ENCODE measurements around the gene MRM1.

The MRM1 gene

DNA sequence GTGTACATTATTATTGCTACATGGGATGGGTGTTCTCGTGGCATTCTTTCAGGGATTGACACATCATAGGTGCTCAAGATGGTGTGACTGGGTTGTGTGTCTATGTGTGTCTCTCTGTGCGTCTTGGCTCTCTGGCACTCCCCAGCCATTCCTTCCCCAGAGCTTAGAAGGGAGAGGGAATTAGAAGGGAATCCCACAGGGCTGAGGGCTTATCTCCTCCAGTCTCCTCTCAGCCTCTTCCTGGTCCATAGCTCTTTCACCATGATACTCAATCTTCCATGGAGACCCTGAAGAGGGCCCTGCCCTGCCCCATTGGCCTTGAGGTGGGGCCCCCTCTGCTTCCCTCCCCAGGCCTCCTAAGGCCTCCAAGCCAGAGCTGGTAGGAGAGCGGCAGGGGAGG, 52.0 kb downstream of the MRM1 start:
- TF ChIP-seq, protein P1, sequence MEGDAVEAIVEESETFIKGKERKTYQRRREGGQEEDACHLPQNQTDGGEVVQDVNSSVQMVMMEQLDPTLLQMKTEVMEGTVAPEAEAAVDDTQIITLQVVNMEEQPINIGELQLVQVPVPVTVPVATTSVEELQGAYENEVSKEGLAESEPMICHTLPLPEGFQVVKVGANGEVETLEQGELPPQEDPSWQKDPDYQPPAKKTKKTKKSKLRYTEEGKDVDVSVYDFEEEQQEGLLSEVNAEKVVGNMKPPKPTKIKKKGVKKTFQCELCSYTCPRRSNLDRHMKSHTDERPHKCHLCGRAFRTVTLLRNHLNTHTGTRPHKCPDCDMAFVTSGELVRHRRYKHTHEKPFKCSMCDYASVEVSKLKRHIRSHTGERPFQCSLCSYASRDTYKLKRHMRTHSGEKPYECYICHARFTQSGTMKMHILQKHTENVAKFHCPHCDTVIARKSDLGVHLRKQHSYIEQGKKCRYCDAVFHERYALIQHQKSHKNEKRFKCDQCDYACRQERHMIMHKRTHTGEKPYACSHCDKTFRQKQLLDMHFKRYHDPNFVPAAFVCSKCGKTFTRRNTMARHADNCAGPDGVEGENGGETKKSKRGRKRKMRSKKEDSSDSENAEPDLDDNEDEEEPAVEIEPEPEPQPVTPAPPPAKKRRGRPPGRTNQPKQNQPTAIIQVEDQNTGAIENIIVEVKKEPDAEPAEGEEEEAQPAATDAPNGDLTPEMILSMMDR (IDR thresholded peaks at IDR 0.05; ENCODE audit: borderline replicate concordance, insufficient read depth, low read depth, low read length): no peak
- H3K4me3 ChIP-seq (ENCODE audit: low read depth, low read length): no peak overlapping the region

DNA sequence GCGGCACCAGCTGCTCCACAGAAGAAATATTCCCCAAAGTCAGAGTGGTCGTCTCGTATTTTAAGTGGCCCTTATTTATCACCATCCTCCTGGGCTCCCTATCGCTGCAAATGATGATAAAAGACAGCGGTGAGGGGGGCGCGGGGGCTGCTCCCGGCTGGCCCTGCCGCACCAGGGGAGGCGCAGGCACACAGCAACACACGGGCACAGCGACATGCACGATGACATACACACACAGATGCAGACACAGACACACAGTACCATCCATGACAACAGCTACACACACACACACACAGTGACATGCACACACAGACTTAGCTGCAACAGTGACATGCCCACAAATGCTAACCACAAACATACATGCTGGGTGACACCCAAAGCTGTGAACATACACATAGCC, 52.5 kb downstream of the MRM1 start:
- no peak overlapping the region for H3K4me3 ChIP-seq (ENCODE audit: low read depth, low read length)
- TF ChIP-seq, protein P1 (IDR thresholded peaks at IDR 0.05; ENCODE audit: borderline replicate concordance, insufficient read depth, low read depth, low read length): no peak

DNA sequence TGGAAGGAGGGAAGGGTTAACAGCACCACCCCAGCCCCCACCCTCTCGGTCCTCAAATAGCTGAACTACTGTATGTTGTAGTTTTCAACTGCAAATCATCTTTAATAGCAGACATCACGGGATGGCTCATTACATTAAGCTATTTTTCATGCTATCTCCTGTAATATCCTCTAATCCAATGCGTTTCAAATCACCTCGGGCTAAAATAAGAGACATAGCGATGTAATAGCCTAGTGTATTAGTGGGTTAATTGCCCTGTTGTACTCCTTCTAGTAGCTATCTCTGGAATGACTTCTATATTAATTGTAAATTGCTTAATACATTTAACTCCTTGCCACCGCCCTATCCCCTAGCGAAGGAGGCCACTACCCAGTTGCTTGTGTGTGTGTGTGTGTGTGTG, 54.3 kb downstream of the MRM1 start:
- TF ChIP-seq, protein P1 (IDR thresholded peaks at IDR 0.05; ENCODE audit: borderline replicate concordance, insufficient read depth, low read depth, low read length): no peak
- H3K4me3 ChIP-seq (ENCODE audit: low read depth, low read length): no peak overlapping the region

DNA sequence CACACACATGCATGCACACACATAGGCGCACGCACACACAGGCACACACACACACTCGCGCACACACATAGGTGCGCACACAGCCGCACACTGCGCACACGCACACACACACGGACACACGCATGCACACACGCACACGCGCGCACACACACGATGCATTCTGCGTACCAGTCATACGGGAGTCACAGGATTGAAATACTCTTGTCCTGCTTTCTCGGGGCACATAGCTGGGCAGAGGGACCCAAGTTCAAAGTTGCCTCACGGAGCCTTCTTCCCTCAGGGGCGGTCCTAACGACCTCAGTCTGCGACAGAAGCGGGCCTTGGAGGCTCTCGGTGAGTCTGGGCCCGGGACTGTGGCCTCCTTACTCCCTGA, 56.0 kb downstream of the MRM1 start:
- no peak overlapping the region for H3K4me3 ChIP-seq (ENCODE audit: low read depth, low read length)

DNA sequence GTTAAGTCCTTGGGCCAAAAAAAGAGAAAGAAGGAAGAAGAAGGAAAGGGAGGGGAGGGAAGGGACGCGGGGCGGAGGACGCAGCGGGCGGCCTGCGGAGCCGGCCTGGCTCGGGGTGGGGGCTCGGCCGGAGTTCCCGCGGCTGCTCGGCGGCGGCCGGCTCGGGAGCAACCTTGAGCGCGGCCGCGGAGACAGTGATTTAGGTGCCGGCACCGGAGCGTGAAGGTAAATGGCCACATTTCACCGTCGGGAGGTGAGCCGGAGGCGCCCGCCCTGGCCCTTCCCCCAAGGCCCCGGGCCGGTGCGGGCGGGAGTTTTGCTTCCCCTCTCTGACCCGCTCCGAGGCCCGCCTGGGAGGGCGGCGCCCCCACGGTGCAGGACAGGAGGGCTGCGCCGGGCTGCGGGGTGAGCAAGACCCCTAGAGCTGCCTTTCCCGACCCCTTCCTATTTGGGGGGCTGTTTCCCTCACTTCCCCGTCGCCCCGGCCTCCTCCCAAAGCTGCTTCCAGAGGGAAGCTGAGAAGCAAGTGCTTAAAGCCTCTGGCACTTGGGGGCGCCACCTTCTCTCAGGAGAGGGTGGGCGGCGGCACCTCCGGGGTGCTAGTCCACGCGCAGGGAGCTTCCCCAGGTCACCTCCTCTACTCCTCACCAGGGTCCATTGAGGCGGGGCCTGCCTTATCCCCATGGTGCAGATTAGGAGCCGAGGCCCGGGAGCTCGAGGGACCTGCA, 56.5 kb downstream of the MRM1 start:
- H3K4me3 ChIP-seq (ENCODE audit: low read depth, low read length): no peak overlapping the region
- TF ChIP-seq, protein P1 (IDR thresholded peaks at IDR 0.05; ENCODE audit: borderline replicate concordance, insufficient read depth, low read depth, low read length): no peak

More for the DNA sequence above, 56.0 kb downstream of the MRM1 start:
- TF ChIP-seq, protein P1 (IDR thresholded peaks at IDR 0.05; ENCODE audit: borderline replicate concordance, insufficient read depth, low read depth, low read length): no peak
